ENCODE results near the gene KRTAP26-1. TPM values are rescaled to one million over a fixed set of nuclear protein-coding genes. Genes with fewer than 3 reads are reported as not detected.

The KRTAP26-1 gene
- total RNA-seq, 1 donor from 2014 or later = not detected

- no peak for FAIRE-seq
- no peak for DNase-seq (ENCODE audit: low spot score in 2 of 2)
Observed at GRCh38 chr21:30282850-30283249, 37.3 kb downstream of the KRTAP26-1 start, which contains the start of gene KRTAP24-1. Gene KRTAP24-1, minus strand, starts transcription at chr21:30282950. Its CDS starts 18 bp downstream, at chr21:30282932.

- DNase-seq (ENCODE audit: low spot score in 2 of 2) (no peak), FAIRE-seq (no peak)
Observed at GRCh38 chr21:30271611-30272010, 48.5 kb downstream of the KRTAP26-1 start.

- no peak for FAIRE-seq
- no peak for DNase-seq (ENCODE audit: low spot score in 2 of 2)
Observed at GRCh38 chr21:30271156-30271555, 49.0 kb downstream of the KRTAP26-1 start.

- no peak for DNase-seq (ENCODE audit: low spot score in 2 of 2)
- no peak for FAIRE-seq
Observed at GRCh38 chr21:30269803-30270530, 50.1 kb downstream of the KRTAP26-1 start.

Small RNAs within 50 kb of the gene (small RNA-seq; reads per million reads assigned to genes)
- not detected for gene KRTAP23-1

Other genes with a start within 250 kb of the KRTAP26-1 start
- not detected for gene CLDN17, start 153.5 kb downstream of the KRTAP26-1 start, total RNA-seq
- not detected for gene CLDN8, start 104.2 kb downstream of the KRTAP26-1 start, total RNA-seq
- not detected for gene KRTAP24-1, start 37.4 kb downstream of the KRTAP26-1 start, total RNA-seq
- not detected for gene KRTAP25-1, start 30.8 kb downstream of the KRTAP26-1 start, total RNA-seq
- gene KRTAP27-1, start 17.4 kb upstream of the KRTAP26-1 start, total RNA-seq = not detected
- gene KRTAP23-1, start 28.3 kb upstream of the KRTAP26-1 start, total RNA-seq = not detected
- not detected for gene KRTAP13-2, start 52.0 kb upstream of the KRTAP26-1 start, total RNA-seq
- gene KRTAP13-1, start 75.7 kb upstream of the KRTAP26-1 start, total RNA-seq = not detected
- gene KRTAP13-3, start 105.6 kb upstream of the KRTAP26-1 start, total RNA-seq = not detected
- not detected for gene KRTAP13-4, start 109.9 kb upstream of the KRTAP26-1 start, total RNA-seq
- gene KRTAP15-1, start 120.0 kb upstream of the KRTAP26-1 start, total RNA-seq = not detected
- not detected for gene KRTAP19-1, start 160.1 kb upstream of the KRTAP26-1 start, total RNA-seq
- not detected for gene KRTAP19-2, start 167.1 kb upstream of the KRTAP26-1 start, total RNA-seq
- not detected for gene KRTAP19-3, start 171.7 kb upstream of the KRTAP26-1 start, total RNA-seq
- not detected for gene KRTAP19-4, start 176.8 kb upstream of the KRTAP26-1 start, total RNA-seq
- not detected for gene KRTAP19-5, start 181.8 kb upstream of the KRTAP26-1 start, total RNA-seq
- not detected for gene KRTAP19-6, start 221.5 kb upstream of the KRTAP26-1 start, total RNA-seq
- gene KRTAP19-7, start 241.0 kb upstream of the KRTAP26-1 start, total RNA-seq = not detected

Measured in frontal cortex (tissue), 4 donors.